Omental fat pad (tissue), 4 donors: Measurements from ENCODE around the gene CRTC2. TPM values are rescaled to one million over a fixed set of nuclear protein-coding genes. Genes with fewer than 3 reads are reported as not detected.
"Not testable (repeated sequence)": the region's sequence is repeated elsewhere in the genome, so short reads cannot be mapped to it uniquely, and the experiment has no call there.

Experiments used
- ATAC-seq: fragments of 150-250 bp; one replicate; pipeline ENCODE4 v1.9.1; 2016; ENCODE audit warnings: mild to moderate bottlenecking, moderate library complexity; ENCODE audit not compliant: low FRiP score
- DNase-seq: peaks from one replicate; pipeline ENCODE4 v3.0.0-alpha.2; 2019; ENCODE audit warnings: low spot score
- CTCF ChIP-seq, 3 donors: fragments of 450-650 bp; IDR thresholded peaks; one replicate each; pipeline ENCODE4 v1.5.1; 2016 to 2017; ENCODE audit warnings: antibody characterized with exemption in 3 of 3, mild to moderate bottlenecking in 3 of 3, moderate library complexity in 2 of 3
- total RNA-seq, 4 donors: library from RNA; depleted of rRNA; stranded (reverse); fragments of >200 nt; gene quantifications; one replicate each; pipeline ENCODE4 v1.1.0, GENCODE V29; 2016

Gene CRTC2
- total RNA-seq, 4 donors from 2014 or later, result 11.9 to 17.7 (median 16.3) TPM

GRCh38 chr1:153916297-153916696 lies 42.1 kb downstream of the CRTC2 start:
- ATAC-seq, result no peak
- TF ChIP-seq CTCF (IDR thresholded peaks at IDR 0.05), result no peak
- DNase-seq, result no peak

GRCh38 chr1:153912349-153912748 lies 46.1 kb downstream of the CRTC2 start:
- ATAC-seq (no peak), DNase-seq (no peak)
- no peak for TF ChIP-seq CTCF (IDR thresholded peaks at IDR 0.05)

- not testable (repeated sequence) for DNase-seq, ATAC-seq
Measured at GRCh38 chr1:153910560-153910959, 47.9 kb downstream of the CRTC2 start.

GRCh38 chr1:153908071-153908470 lies 50.3 kb downstream of the CRTC2 start:
- TF ChIP-seq CTCF (IDR thresholded peaks at IDR 0.05), result no peak
- no peak for DNase-seq
- ATAC-seq, result no peak

- ATAC-seq (no peak), DNase-seq (no peak)
- no peak for TF ChIP-seq CTCF (IDR thresholded peaks at IDR 0.05)
Measured at GRCh38 chr1:153907134-153907533, 51.3 kb downstream of the CRTC2 start.

- DNase-seq, result no peak
- no peak for ATAC-seq
- TF ChIP-seq CTCF (IDR thresholded peaks at IDR 0.05), result no peak
Measured at GRCh38 chr1:153906396-153906795, 52.0 kb downstream of the CRTC2 start.

GRCh38 chr1:153905908-153906307 lies 52.5 kb downstream of the CRTC2 start:
- DNase-seq, ATAC-seq: not testable (repeated sequence)

- no peak for DNase-seq
- no peak for TF ChIP-seq CTCF (IDR thresholded peaks at IDR 0.05)
- ATAC-seq, result no peak
Measured at GRCh38 chr1:153903841-153904455, 54.5 kb downstream of the CRTC2 start.
